ENCODE measurements around the gene ITGBL1.

ITGBL1 gene

GRCh38 chr13:101424381-101425155 lies 27.9 kb upstream of the ITGBL1 start:
- Histone ChIP-seq H3K9ac (ENCODE audit: low read depth, low read length) (no peak overlapping the region), H3K27me3 (ENCODE audit: control insufficient read depth, insufficient read depth, low read length) (no peaks in the 10 kb centered on the region), H3K9me3 (ENCODE audit: control insufficient read depth, insufficient read depth, low read length) (no peaks in the 10 kb centered on the region), H3K36me3 (ENCODE audit: control insufficient read depth, insufficient read depth, low read length) (no peaks in the 10 kb centered on the region), H3K4me3 (ENCODE audit: low read depth, low read length) (no peak overlapping the region), H3K4me1 (ENCODE audit: control insufficient read depth, insufficient read depth, low read length) (no peaks in the 10 kb centered on the region)

GRCh38 chr13:101425156-101425471 lies 27.4 kb upstream of the ITGBL1 start:
- H3K4me3 ChIP-seq (ENCODE audit: low read depth, low read length): no peak overlapping the region
- H3K4me1 ChIP-seq (ENCODE audit: control insufficient read depth, insufficient read depth, low read length): no peaks in the 10 kb centered on the region
- no peaks in the 10 kb centered on the region for H3K27me3 ChIP-seq (ENCODE audit: control insufficient read depth, insufficient read depth, low read length)
- H3K9ac ChIP-seq (ENCODE audit: low read depth, low read length): no peak overlapping the region
- H3K36me3 ChIP-seq (ENCODE audit: control insufficient read depth, insufficient read depth, low read length): no peaks in the 10 kb centered on the region
- H3K9me3 ChIP-seq (ENCODE audit: control insufficient read depth, insufficient read depth, low read length): no peaks in the 10 kb centered on the region

- Histone ChIP-seq H3K27me3 (ENCODE audit: control insufficient read depth, insufficient read depth, low read length) (no peaks in the 10 kb centered on the region), H3K4me3 (ENCODE audit: low read depth, low read length) (no peak overlapping the region), H3K36me3 (ENCODE audit: control insufficient read depth, insufficient read depth, low read length) (no peaks in the 10 kb centered on the region), H3K9ac (ENCODE audit: low read depth, low read length) (no peak overlapping the region), H3K4me1 (ENCODE audit: control insufficient read depth, insufficient read depth, low read length) (no peaks in the 10 kb centered on the region), H3K9me3 (ENCODE audit: control insufficient read depth, insufficient read depth, low read length) (no peaks in the 10 kb centered on the region)
Measured at GRCh38 chr13:101425623-101426022, 26.9 kb upstream of the ITGBL1 start.

- Histone ChIP-seq H3K27me3 (ENCODE audit: control insufficient read depth, insufficient read depth, low read length) (no peaks in the 10 kb centered on the region), H3K4me3 (ENCODE audit: low read depth, low read length) (no peak overlapping the region), H3K36me3 (ENCODE audit: control insufficient read depth, insufficient read depth, low read length) (no peaks in the 10 kb centered on the region), H3K4me1 (ENCODE audit: control insufficient read depth, insufficient read depth, low read length) (no peaks in the 10 kb centered on the region), H3K9me3 (ENCODE audit: control insufficient read depth, insufficient read depth, low read length) (no peaks in the 10 kb centered on the region), H3K9ac (ENCODE audit: low read depth, low read length) (no peak overlapping the region)
Measured at GRCh38 chr13:101429733-101430132, 22.7 kb upstream of the ITGBL1 start.

- Histone ChIP-seq H3K9ac (ENCODE audit: low read depth, low read length) (no peak overlapping the region), H3K9me3 (ENCODE audit: control insufficient read depth, insufficient read depth, low read length) (no peaks in the 10 kb centered on the region), H3K4me1 (ENCODE audit: control insufficient read depth, insufficient read depth, low read length) (no peaks in the 10 kb centered on the region), H3K4me3 (ENCODE audit: low read depth, low read length) (no peak overlapping the region), H3K36me3 (ENCODE audit: control insufficient read depth, insufficient read depth, low read length) (no peaks in the 10 kb centered on the region), H3K27me3 (ENCODE audit: control insufficient read depth, insufficient read depth, low read length) (no peaks in the 10 kb centered on the region)
Measured at GRCh38 chr13:101433895-101434294, 18.6 kb upstream of the ITGBL1 start.

- Histone ChIP-seq H3K4me3 (ENCODE audit: low read depth, low read length) (no peak overlapping the region), H3K27me3 (ENCODE audit: control insufficient read depth, insufficient read depth, low read length) (no peaks in the 10 kb centered on the region), H3K9me3 (ENCODE audit: control insufficient read depth, insufficient read depth, low read length) (no peaks in the 10 kb centered on the region), H3K4me1 (ENCODE audit: control insufficient read depth, insufficient read depth, low read length) (no peaks in the 10 kb centered on the region), H3K9ac (ENCODE audit: low read depth, low read length) (no peak overlapping the region), H3K36me3 (ENCODE audit: control insufficient read depth, insufficient read depth, low read length) (no peaks in the 10 kb centered on the region)
Measured at GRCh38 chr13:101434486-101434885, 18.0 kb upstream of the ITGBL1 start.

GRCh38 chr13:101447852-101448251 lies 4.6 kb upstream of the ITGBL1 start:
- no peak overlapping the region for H3K9ac ChIP-seq (ENCODE audit: low read depth, low read length)
- no peak overlapping the region for H3K4me3 ChIP-seq (ENCODE audit: low read depth, low read length)
- H3K4me1 ChIP-seq (ENCODE audit: control insufficient read depth, insufficient read depth, low read length): peaks cover 11% of the 10 kb centered on the region
- H3K9me3 ChIP-seq (ENCODE audit: control insufficient read depth, insufficient read depth, low read length): no peaks in the 10 kb centered on the region
- H3K36me3 ChIP-seq (ENCODE audit: control insufficient read depth, insufficient read depth, low read length): no peaks in the 10 kb centered on the region
- no peaks in the 10 kb centered on the region for H3K27me3 ChIP-seq (ENCODE audit: control insufficient read depth, insufficient read depth, low read length)

GRCh38 chr13:101449790-101450748 lies 2.4 kb upstream of the ITGBL1 start:
- peaks cover 11% of the 10 kb centered on the region for H3K4me1 ChIP-seq (ENCODE audit: control insufficient read depth, insufficient read depth, low read length)
- no peaks in the 10 kb centered on the region for H3K36me3 ChIP-seq (ENCODE audit: control insufficient read depth, insufficient read depth, low read length)
- no peak overlapping the region for H3K4me3 ChIP-seq (ENCODE audit: low read depth, low read length)
- peaks cover 3% of the 10 kb centered on the region for H3K27me3 ChIP-seq (ENCODE audit: control insufficient read depth, insufficient read depth, low read length)
- no peaks in the 10 kb centered on the region for H3K9me3 ChIP-seq (ENCODE audit: control insufficient read depth, insufficient read depth, low read length)
- no peak overlapping the region for H3K9ac ChIP-seq (ENCODE audit: low read depth, low read length)

- no peaks in the 10 kb centered on the region for H3K9me3 ChIP-seq (ENCODE audit: control insufficient read depth, insufficient read depth, low read length)
- no peak overlapping the region for H3K9ac ChIP-seq (ENCODE audit: low read depth, low read length)
- peaks cover 11% of the 10 kb centered on the region for H3K4me1 ChIP-seq (ENCODE audit: control insufficient read depth, insufficient read depth, low read length)
- H3K27me3 ChIP-seq (ENCODE audit: control insufficient read depth, insufficient read depth, low read length): peaks cover 3% of the 10 kb centered on the region
- no peaks in the 10 kb centered on the region for H3K36me3 ChIP-seq (ENCODE audit: control insufficient read depth, insufficient read depth, low read length)
- no peak overlapping the region for H3K4me3 ChIP-seq (ENCODE audit: low read depth, low read length)
Measured at GRCh38 chr13:101450749-101451130, 1.7 kb upstream of the ITGBL1 start.

GRCh38 chr13:101451641-101452040 lies 834 bp upstream of the ITGBL1 start:
- Histone ChIP-seq H3K36me3 (ENCODE audit: control insufficient read depth, insufficient read depth, low read length) (no peaks in the 10 kb centered on the region), H3K9ac (ENCODE audit: low read depth, low read length) (no peak overlapping the region), H3K9me3 (ENCODE audit: control insufficient read depth, insufficient read depth, low read length) (no peaks in the 10 kb centered on the region), H3K4me3 (ENCODE audit: low read depth, low read length) (no peak overlapping the region), H3K27me3 (ENCODE audit: control insufficient read depth, insufficient read depth, low read length) (peaks cover 3% of the 10 kb centered on the region), H3K4me1 (ENCODE audit: control insufficient read depth, insufficient read depth, low read length) (peaks cover 11% of the 10 kb centered on the region)

- no peaks in the 10 kb centered on the region for H3K36me3 ChIP-seq (ENCODE audit: control insufficient read depth, insufficient read depth, low read length)
- peaks cover 3% of the 10 kb centered on the region for H3K27me3 ChIP-seq (ENCODE audit: control insufficient read depth, insufficient read depth, low read length)
- H3K9ac ChIP-seq (ENCODE audit: low read depth, low read length): no peak overlapping the region
- peaks cover 11% of the 10 kb centered on the region for H3K4me1 ChIP-seq (ENCODE audit: control insufficient read depth, insufficient read depth, low read length)
- H3K9me3 ChIP-seq (ENCODE audit: control insufficient read depth, insufficient read depth, low read length): no peaks in the 10 kb centered on the region
- peak overlapping the region; percentile 47 for H3K4me3 ChIP-seq (ENCODE audit: low read depth, low read length)
Measured at GRCh38 chr13:101453784-101454201, 1.3 kb downstream of the ITGBL1 start.

- no peak overlapping the region for H3K4me3 ChIP-seq (ENCODE audit: low read depth, low read length)
- peaks cover 3% of the 10 kb centered on the region for H3K27me3 ChIP-seq (ENCODE audit: control insufficient read depth, insufficient read depth, low read length)
- H3K4me1 ChIP-seq (ENCODE audit: control insufficient read depth, insufficient read depth, low read length): peaks cover 11% of the 10 kb centered on the region
Measured at GRCh38 chr13:101454767-101455166, 2.3 kb downstream of the ITGBL1 start.

More at GRCh38 chr13:101454767-101455166, 2.3 kb downstream of the ITGBL1 start:
- no peaks in the 10 kb centered on the region for H3K9me3 ChIP-seq (ENCODE audit: control insufficient read depth, insufficient read depth, low read length)
- no peaks in the 10 kb centered on the region for H3K36me3 ChIP-seq (ENCODE audit: control insufficient read depth, insufficient read depth, low read length)
- no peak overlapping the region for H3K9ac ChIP-seq (ENCODE audit: low read depth, low read length)
